Neural cell (in vitro differentiated cells): Measurements from ENCODE around the gene STPG2. TPM values are rescaled to one million over a fixed set of nuclear protein-coding genes. Genes with fewer than 3 reads are reported as not detected.

Experiments used
- H2AFZ ChIP-seq: fragments of 200-600, 300-800 bp; sonication (generic), shearing (Covaris generic); 2 replicates; pipeline ENCODE4 v1.6.0; 2014; ENCODE audit warnings: low read depth, mild to moderate bottlenecking, antibody characterized with exemption, low read length, moderate library complexity
- H3F3A ChIP-seq: fragments of 200-600 bp; shearing (Covaris generic); 2 replicates; pipeline ENCODE4 v1.6.1; 2016; ENCODE audit warnings: mild to moderate bottlenecking, moderate library complexity, mixed read lengths, antibody characterized with exemption, low read length; ENCODE audit not compliant: insufficient read depth, poor library complexity, severe bottlenecking
- H3K27ac ChIP-seq: fragments of 200-600, 300-800 bp; sonication (generic), shearing (Covaris generic); 2 replicates; pipeline ENCODE4 v1.5.1; 2014; ENCODE audit warnings: mild to moderate bottlenecking, low read length, moderate library complexity
- H3K27me3 ChIP-seq: fragments of 300-800, 200-600 bp; sonication (generic), shearing (Covaris generic); 2 replicates; pipeline ENCODE4 v1.6.0; 2014; ENCODE audit warnings: mild to moderate bottlenecking, low read depth, low read length, moderate library complexity; ENCODE audit not compliant: insufficient read depth
- H3K36me3 ChIP-seq: fragments of 300-800, 200-600 bp; sonication (generic), shearing (Covaris generic); 2 replicates; pipeline ENCODE4 v1.5.1; 2014; ENCODE audit warnings: mild to moderate bottlenecking, antibody characterized with exemption, low read length, moderate library complexity; ENCODE audit not compliant: insufficient read depth
- H3K4me2 ChIP-seq: fragments of 300-800, 200-600 bp; sonication (generic), shearing (Covaris generic); 2 replicates; pipeline ENCODE4 v1.6.0; 2014; ENCODE audit warnings: mild to moderate bottlenecking, low read length
- H3K4me3 ChIP-seq: fragments of 300-800, 200-600 bp; sonication (generic), shearing (Covaris generic); 2 replicates; pipeline ENCODE4 v1.5.1; 2014; ENCODE audit warnings: mild to moderate bottlenecking, low read length, moderate library complexity
- H3K79me2 ChIP-seq: fragments of 200-600 bp; shearing (Covaris generic); replicated peaks from 2 replicates; pipeline ENCODE4 v1.6.0; 2014; ENCODE audit warnings: mild to moderate bottlenecking, low read length, moderate library complexity; ENCODE audit not compliant: insufficient read depth
- H3K9ac ChIP-seq: fragments of 300-800, 200-600 bp; sonication (generic), shearing (Covaris generic); 2 replicates; pipeline ENCODE4 v1.6.1; 2016; ENCODE audit warnings: mild to moderate bottlenecking, low read length, mixed read lengths
- H3K9me2 ChIP-seq: fragments of 200-600 bp; shearing (Covaris generic); 2 replicates; pipeline ENCODE4 v1.6.1; 2016; ENCODE audit warnings: mild to moderate bottlenecking, low read length, mixed read lengths; ENCODE audit not compliant: insufficient read depth
- H3K9me3 ChIP-seq: fragments of 200-600, 300-800 bp; sonication (generic), shearing (Covaris generic); 2 replicates; pipeline ENCODE4 v1.6.1; 2016; ENCODE audit warnings: mild to moderate bottlenecking, mixed run types, low read length, moderate library complexity, mixed read lengths
- H4K20me1 ChIP-seq: fragments of 200-600 bp; shearing (Covaris generic); 2 replicates; pipeline ENCODE4 v1.6.1; 2016; ENCODE audit warnings: mild to moderate bottlenecking, mixed run types; ENCODE audit not compliant: insufficient read depth
- CTCF ChIP-seq: fragments of 450-650 bp; IDR thresholded peaks from 2 replicates; pipeline ENCODE4 v1.5.1; 2014; ENCODE audit warnings: antibody characterized with exemption, mild to moderate bottlenecking, moderate library complexity; ENCODE audit not compliant: poor library complexity, severe bottlenecking
- EP300 ChIP-seq: fragments of 450-650 bp; conservative IDR thresholded peaks from 2 replicates; pipeline ENCODE4 v1.6.1; 2014; ENCODE audit warnings: antibody characterized with exemption, mild to moderate bottlenecking, moderate library complexity; ENCODE audit not compliant: poor library complexity, severe bottlenecking
- EZH2 ChIP-seq: fragments of 200-600, 300-800 bp; shearing (Covaris generic), sonication (generic); IDR thresholded peaks from 2 replicates; pipeline ENCODE4 v1.6.1; 2014; ENCODE audit warnings: antibody characterized with exemption, low read length, borderline replicate concordance, mild to moderate bottlenecking; ENCODE audit not compliant: insufficient read depth, poor library complexity, severe bottlenecking
- MXI1 ChIP-seq: fragments of 450-650 bp; conservative IDR thresholded peaks from 2 replicates; pipeline ENCODE4 v1.6.1; 2014; ENCODE audit warnings: antibody characterized with exemption, mild to moderate bottlenecking; ENCODE audit not compliant: poor library complexity, severe bottlenecking
- POLR2AphosphoS5 ChIP-seq: IDR thresholded peaks from 2 replicates; pipeline ENCODE4 v1.6.1; 2012
- RAD21 ChIP-seq: fragments of 450-650 bp; conservative IDR thresholded peaks from 2 replicates; pipeline ENCODE4 v1.6.1; 2014; ENCODE audit warnings: antibody characterized with exemption, mild to moderate bottlenecking, moderate library complexity
- REST ChIP-seq: IDR thresholded peaks from 2 replicates; pipeline ENCODE4 v1.6.1; 2012; ENCODE audit warnings: borderline replicate concordance
- SMC3 ChIP-seq: fragments of 450-650 bp; conservative IDR thresholded peaks from 2 replicates; pipeline ENCODE4 v1.6.1; 2014; ENCODE audit warnings: antibody characterized with exemption, mild to moderate bottlenecking, moderate library complexity; ENCODE audit not compliant: poor library complexity
- TAF1 ChIP-seq: IDR thresholded peaks from 2 replicates; pipeline ENCODE4 v1.6.1; 2012; ENCODE audit warnings: low read depth
- polyA plus RNA-seq: library from polyadenylated mRNA; depleted of rRNA; stranded (reverse); fragments of >200 nt; gene quantifications from 2 replicates; pipeline ENCODE4 v1.2.3, GENCODE V29; 2014

STPG2 gene
- polyA plus RNA-seq, 1 donor from 2014 or later: not detected

GRCh38 chr4:98030059-98030458 is 113.2 kb downstream of the STPG2 start:
- no peak overlapping the region for H2AFZ ChIP-seq
- H3K79me2 ChIP-seq: no peaks in the 10 kb centered on the region
- TF ChIP-seq RAD21: no peak
- TF ChIP-seq REST: no peak
- no peak for TF ChIP-seq POLR2AphosphoS5
- TF ChIP-seq MXI1: no peak
- TF ChIP-seq EZH2: no peak
- no peak for TF ChIP-seq EP300
- no peak for TF ChIP-seq TAF1
- TF ChIP-seq CTCF: no peak
- TF ChIP-seq SMC3: no peak
- no peaks in the 10 kb centered on the region for H3K9me2 ChIP-seq
- H3K9me3 ChIP-seq: no peaks in the 10 kb centered on the region
- no peak overlapping the region for H3K27ac ChIP-seq
- no peak overlapping the region for H3K4me3 ChIP-seq
- no peaks in the 10 kb centered on the region for H3K27me3 ChIP-seq
- H3F3A ChIP-seq: no peaks in the 10 kb centered on the region
- H3K36me3 ChIP-seq: no peaks in the 10 kb centered on the region
- no peak overlapping the region for H3K4me2 ChIP-seq
- H4K20me1 ChIP-seq: no peaks in the 10 kb centered on the region
- H3K9ac ChIP-seq: no peak overlapping the region

GRCh38 chr4:98027827-98028226 is 115.4 kb downstream of the STPG2 start:
- no peak overlapping the region for H3K9ac ChIP-seq
- H3K27ac ChIP-seq: no peak overlapping the region
- H3K9me3 ChIP-seq: no peaks in the 10 kb centered on the region
- H3F3A ChIP-seq: no peaks in the 10 kb centered on the region
- H3K9me2 ChIP-seq: no peaks in the 10 kb centered on the region
- H3K27me3 ChIP-seq: no peaks in the 10 kb centered on the region
- no peak overlapping the region for H3K4me2 ChIP-seq
- no peak overlapping the region for H2AFZ ChIP-seq
- H4K20me1 ChIP-seq: no peaks in the 10 kb centered on the region
- TF ChIP-seq REST (no peak), EZH2 (no peak), EP300 (no peak), SMC3 (no peak), POLR2AphosphoS5 (no peak), TAF1 (no peak), RAD21 (no peak), MXI1 (no peak), CTCF (no peak)
- no peaks in the 10 kb centered on the region for H3K79me2 ChIP-seq
- H3K36me3 ChIP-seq: no peaks in the 10 kb centered on the region
- H3K4me3 ChIP-seq: no peak overlapping the region
